HK-2 (cell line): ENCODE measurements around the gene ITPRIPL1.

Experiments used
- DNase-seq: peaks from one replicate; pipeline ENCODE4 v3.0.0-alpha.2; 2018; ENCODE audit not compliant: unreplicated experiment

Gene ITPRIPL1

GRCh38 chr2:96359310-96359709 is 34.2 kb downstream of the ITPRIPL1 start:
- peak; percentile 22 for DNase-seq

GRCh38 chr2:96359866-96360265 is 34.7 kb downstream of the ITPRIPL1 start:
- DNase-seq = no peak

GRCh38 chr2:96361751-96362150 is 36.6 kb downstream of the ITPRIPL1 start:
- DNase-seq = no peak

- DNase-seq = no peak
Observed at GRCh38 chr2:96369186-96369585, 44.1 kb downstream of the ITPRIPL1 start.

- DNase-seq = no peak
Observed at GRCh38 chr2:96374211-96374951, 49.3 kb downstream of the ITPRIPL1 start.
